Tibial nerve (tissue), 3 donors: ENCODE data around the gene CASP1.

ENCODE experiments used
- POLR2A ChIP-seq, 2 donors: fragments of 450-650 bp; IDR thresholded peaks; one replicate each; pipeline ENCODE4 v1.6.1; 2017; ENCODE audit warnings: antibody characterized with exemption in 2 of 2, mild to moderate bottlenecking in 2 of 2, moderate library complexity in 2 of 2
- TF ChIP-seq, protein P1 (sequence below), 5 experiments: fragments of 200-600 bp in 3 of 5; fragments of 450-650 bp in 2 of 5; sonication (generic) in 3 of 5; IDR thresholded peaks; one replicate each; pipeline ENCODE4 v1.5.1; 2016 to 2019; ENCODE audit warnings: antibody characterized with exemption in 5 of 5, mild to moderate bottlenecking in 3 of 5, moderate library complexity in 2 of 5

GRCh38 chr11:105056446-105056845, 21.5 kb upstream of the CASP1 start:
- no peak for TF ChIP-seq POLR2A (IDR thresholded peaks at IDR 0.05)
- TF ChIP-seq, protein P1, sequence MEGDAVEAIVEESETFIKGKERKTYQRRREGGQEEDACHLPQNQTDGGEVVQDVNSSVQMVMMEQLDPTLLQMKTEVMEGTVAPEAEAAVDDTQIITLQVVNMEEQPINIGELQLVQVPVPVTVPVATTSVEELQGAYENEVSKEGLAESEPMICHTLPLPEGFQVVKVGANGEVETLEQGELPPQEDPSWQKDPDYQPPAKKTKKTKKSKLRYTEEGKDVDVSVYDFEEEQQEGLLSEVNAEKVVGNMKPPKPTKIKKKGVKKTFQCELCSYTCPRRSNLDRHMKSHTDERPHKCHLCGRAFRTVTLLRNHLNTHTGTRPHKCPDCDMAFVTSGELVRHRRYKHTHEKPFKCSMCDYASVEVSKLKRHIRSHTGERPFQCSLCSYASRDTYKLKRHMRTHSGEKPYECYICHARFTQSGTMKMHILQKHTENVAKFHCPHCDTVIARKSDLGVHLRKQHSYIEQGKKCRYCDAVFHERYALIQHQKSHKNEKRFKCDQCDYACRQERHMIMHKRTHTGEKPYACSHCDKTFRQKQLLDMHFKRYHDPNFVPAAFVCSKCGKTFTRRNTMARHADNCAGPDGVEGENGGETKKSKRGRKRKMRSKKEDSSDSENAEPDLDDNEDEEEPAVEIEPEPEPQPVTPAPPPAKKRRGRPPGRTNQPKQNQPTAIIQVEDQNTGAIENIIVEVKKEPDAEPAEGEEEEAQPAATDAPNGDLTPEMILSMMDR (IDR thresholded peaks at IDR 0.05): no peak
